Activated naive CD8-positive, alpha-beta T cell treated with anti-CD3 and anti-CD28 coated beads, Interleukin-2, amount 10 ng/mL, durations not matched to agents 7 days and 5 days (primary cell): Measurements from ENCODE around the gene RGL3. TPM values are rescaled to one million over a fixed set of nuclear protein-coding genes. Genes with fewer than 3 reads are reported as not detected.

Experiments used
- ATAC-seq: fragments of 150-1000 bp; cut with Tn5 transposase; one replicate; pipeline ENCODE4 v1.10.0; 2021; ENCODE audit warnings: low read depth, moderate library complexity
- POLR2A ChIA-PET: fragments of 350-600 bp; sonication (Branson Sonifier 250); formaldehyde crosslinking; loops from one replicate; lab custom pipeline; 2021; ENCODE audit warnings: antibody characterized with exemption; lab: Charles Lee
- DNase-seq: peaks from one replicate; pipeline ENCODE4 v3.0.0; 2021
- H3K27ac Mint-ChIP-seq: one replicate; pipeline ENCODE4 v1.8.0; 2022; ENCODE audit warnings: mild to moderate bottlenecking, mixed read lengths
- H3K27me3 Mint-ChIP-seq: one replicate; pipeline ENCODE4 v1.8.0; 2022; ENCODE audit warnings: mild to moderate bottlenecking, moderate library complexity, mixed read lengths
- H3K36me3 Mint-ChIP-seq: one replicate; pipeline ENCODE4 v1.8.0; 2021; ENCODE audit warnings: mild to moderate bottlenecking, mixed read lengths
- H3K4me1 Mint-ChIP-seq: one replicate; pipeline ENCODE4 v1.8.0; 2021; ENCODE audit warnings: mixed read lengths
- H3K4me3 Mint-ChIP-seq: one replicate; pipeline ENCODE4 v1.8.0; 2022; ENCODE audit warnings: mild to moderate bottlenecking, moderate library complexity, mixed read lengths
- H3K9me3 Mint-ChIP-seq: one replicate; pipeline ENCODE4 v1.8.0; 2021; ENCODE audit warnings: mixed read lengths
- total RNA-seq, 2 experiments: library from RNA; stranded (reverse); gene quantifications; one replicate each; pipeline ENCODE4 v1.2.3, GENCODE V29; 2021

RGL3 gene
- total RNA-seq, 2 experiments from 2014 or later, result not detected

DNA sequence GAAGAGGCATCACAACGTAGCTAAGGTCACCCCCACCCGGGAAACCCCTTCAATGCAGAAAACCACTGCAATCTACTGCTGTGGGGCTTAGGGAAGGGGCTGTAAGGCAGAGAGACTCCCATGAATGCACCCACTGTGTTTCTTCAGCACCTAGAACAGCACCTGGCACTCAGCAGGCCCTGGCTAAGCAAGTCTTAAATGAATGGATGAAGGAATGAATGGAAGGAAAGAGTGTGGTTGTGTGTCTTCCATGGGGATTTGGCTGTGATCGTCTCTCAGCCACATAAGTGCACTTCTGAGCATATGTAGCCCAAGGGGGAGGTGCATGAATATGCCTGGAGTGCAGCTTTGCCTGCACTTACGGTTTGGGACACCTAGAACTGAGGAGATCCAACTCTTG, 69.9 kb downstream of the RGL3 start:
- POLR2A ChIA-PET, result interaction anchor here (1.2 kb wide), 1 partner anchor 26 kb away, joined by 3 read pairs; no protein-coding TSS in a partner anchor
- ATAC-seq, result no peak
- no peak overlapping the region for H3K4me3 Mint-ChIP-seq
- no peak overlapping the region for H3K27ac Mint-ChIP-seq
- DNase-seq, result no peak
- H3K9me3 Mint-ChIP-seq, result peaks cover 7% of the 10 kb centered on the region
- H3K27me3 Mint-ChIP-seq, result peaks cover 1% of the 10 kb centered on the region
- H3K4me1 Mint-ChIP-seq, result peaks cover 22% of the 10 kb centered on the region
- peaks cover 4% of the 10 kb centered on the region for H3K36me3 Mint-ChIP-seq

- Mint-ChIP-seq H3K27ac (peak overlapping the region; percentile 32), H3K4me1 (peaks cover 22% of the 10 kb centered on the region), H3K9me3 (peaks cover 7% of the 10 kb centered on the region), H3K4me3 (peak overlapping the region; percentile 92), H3K36me3 (peaks cover 4% of the 10 kb centered on the region), H3K27me3 (no peaks in the 10 kb centered on the region)
- DNase-seq (no peak), ATAC-seq (no peak)
- POLR2A ChIA-PET, result interaction anchor here (1.6 to 2.4 kb wide), 3 partner anchors 15 to 28 kb away, joined by 5 to 23 read pairs (median 13); partner anchors contain the start of gene SWSAP1
Measured at GRCh38 chr19:11347546-11348039, 71.5 kb downstream of the RGL3 start.

GRCh38 chr19:11346104-11346940, 72.8 kb downstream of the RGL3 start, which contains the start of the genes CCDC159 and TMEM205:
Gene CCDC159 (plus strand): TSS chr19:11346519. CDS start chr19:11346607, 88 bp downstream.
Gene TMEM205 (minus strand): TSS chr19:11346268. CDS start chr19:11345619, 649 bp downstream.
- Mint-ChIP-seq H3K27ac (peak within 1 kb of the TSS; percentile 90), H3K36me3 (peaks cover 6% of the 10 kb centered on the region), H3K4me1 (peaks cover 22% of the 10 kb centered on the region), H3K27me3 (no peaks in the 10 kb centered on the region), H3K4me3 (peak within 1 kb of the TSS; percentile 92), H3K9me3 (peaks cover 7% of the 10 kb centered on the region)
- ATAC-seq, result peak; percentile 99
- POLR2A ChIA-PET, result interaction anchor here (0.8 to 2.4 kb wide), 7 partner anchors 9 to 60 kb away, joined by 3 to 23 read pairs (median 5); partner anchors contain the start of gene SWSAP1
- DNase-seq, result peak; percentile 93

DNA sequence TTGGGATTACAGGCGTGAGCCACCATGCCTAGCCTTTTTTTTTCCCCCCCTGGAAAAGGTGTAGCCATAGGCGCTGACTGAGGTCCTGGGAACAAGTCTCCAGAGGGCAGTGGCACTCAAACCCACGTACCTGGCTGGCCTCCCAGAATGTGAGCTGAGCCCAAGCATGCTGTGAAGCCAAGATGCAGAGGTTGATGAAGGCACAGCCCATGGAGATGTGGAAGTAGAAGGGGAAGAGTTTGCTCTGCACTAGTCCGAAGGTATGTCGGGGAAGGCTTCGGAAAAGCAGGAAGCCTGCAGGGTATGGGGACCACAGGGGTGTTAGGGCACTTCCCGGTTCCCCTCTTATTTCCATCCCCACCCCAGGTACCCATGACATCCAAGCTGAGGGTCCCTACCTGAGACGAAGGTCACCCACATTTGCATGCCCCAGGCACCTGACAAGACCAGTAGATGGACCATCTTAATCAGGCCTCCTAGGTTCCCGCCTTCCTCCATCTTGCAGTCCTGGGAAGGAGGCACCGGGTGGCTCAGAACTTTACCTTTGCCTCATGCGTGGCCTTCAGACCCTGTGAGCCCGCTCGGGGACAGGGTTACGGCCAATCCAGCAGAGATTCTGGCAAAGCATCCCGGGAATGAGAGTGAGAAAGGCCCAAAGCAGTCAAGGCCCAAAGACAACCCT, 73.9 kb downstream of the RGL3 start:
- DNase-seq, result no peak
- Mint-ChIP-seq H3K4me1 (peaks cover 22% of the 10 kb centered on the region), H3K27me3 (no peaks in the 10 kb centered on the region), H3K4me3 (peak overlapping the region; percentile 92), H3K27ac (peak overlapping the region; percentile 90), H3K36me3 (peaks cover 6% of the 10 kb centered on the region), H3K9me3 (peaks cover 7% of the 10 kb centered on the region)
- no peak for ATAC-seq
- POLR2A ChIA-PET, result interaction anchor here (0.8 to 2.1 kb wide), 5 partner anchors 8 to 59 kb away, joined by 3 to 13 read pairs (median 4); no protein-coding TSS in a partner anchor

Other genes starting within 250 kb of the RGL3 start
- gene KANK2, start 221.8 kb downstream of the RGL3 start, total RNA-seq, result 1 to 10 TPM; 5.3 to 7.9 TPM
- gene ANGPTL8, start 179.7 kb downstream of the RGL3 start, total RNA-seq, result not detected
- under 1 TPM; 0.43 to 0.72 TPM for gene DOCK6, start 156.8 kb downstream of the RGL3 start, total RNA-seq
- gene TSPAN16, start 123.2 kb downstream of the RGL3 start, total RNA-seq, result not detected
- 10 to 100 TPM; 10.1 to 11.8 TPM for gene RAB3D, start 79.7 kb downstream of the RGL3 start, total RNA-seq
- 10 to 100 TPM; 29.4 to 35.2 TPM for gene TMEM205, start 73.0 kb downstream of the RGL3 start, total RNA-seq
- gene CCDC159, start 72.8 kb downstream of the RGL3 start, total RNA-seq, result 10 to 100 TPM; 36.2 to 40.7 TPM
- gene PLPPR2, start 63.9 kb downstream of the RGL3 start, total RNA-seq, result 1 to 10 TPM; 5.5 to 6.3 TPM
- gene SWSAP1, start 44.6 kb downstream of the RGL3 start, total RNA-seq, result 1 to 10 TPM; 3.0 to 3.3 TPM
- gene EPOR, start 35.0 kb downstream of the RGL3 start, total RNA-seq, result 1 to 10 TPM; 8.3 to 8.8 TPM
- gene ODAD3, start 15.8 kb upstream of the RGL3 start, total RNA-seq, result not detected
- 100 to 1,000 TPM; 297 to 310 TPM for gene PRKCSH, start 16.3 kb upstream of the RGL3 start, total RNA-seq
- gene ELAVL3, start 61.7 kb upstream of the RGL3 start, total RNA-seq, result not detected
- 10 to 100 TPM; 21.1 to 21.8 TPM for gene ZNF653, start 86.5 kb upstream of the RGL3 start, total RNA-seq
- gene ECSIT, start 109.8 kb upstream of the RGL3 start, total RNA-seq, result 10 to 100 TPM; 34.7 to 37.1 TPM
- not detected for gene CNN1, start 119.5 kb upstream of the RGL3 start, total RNA-seq
- gene ELOF1, start 139.9 kb upstream of the RGL3 start, total RNA-seq, result 10 to 100 TPM; 47.0 to 49.0 TPM
- 10 to 100 TPM; 32.0 to 35.0 TPM for gene ACP5, start 158.3 kb upstream of the RGL3 start, total RNA-seq
- gene ZNF627, start 178.2 kb upstream of the RGL3 start, total RNA-seq, result 1 to 10 TPM; 9.0 to 9.6 TPM